Upper lobe of left lung (tissue), 6 donors: Measurements from ENCODE around the gene SDK1. TPM values are rescaled to one million over a fixed set of nuclear protein-coding genes. Genes with fewer than 3 reads are reported as not detected.
"Not testable (repeated sequence)": the region's sequence is repeated elsewhere in the genome, so short reads cannot be mapped to it uniquely, and the experiment has no call there.

Experiments used
- ATAC-seq, 2 donors: fragments of 200-7000 bp; cut with Tn5 transposase; one replicate each; pipeline ENCODE4 v1.9.1; 2022; ENCODE audit warnings: mild to moderate bottlenecking in 2 of 2, moderate library complexity in 2 of 2; ENCODE audit not compliant: low FRiP score in 2 of 2
- DNase-seq, 2 donors: peaks; one replicate each; pipeline ENCODE4 v3.0.0-alpha.2; 2019 to 2020
- H3K27ac ChIP-seq, 4 donors: fragments of 200-600 bp; sonication (generic); one replicate each; pipeline ENCODE4 v1.5.1; 2016 to 2019
- H3K27me3 ChIP-seq, 4 donors: fragments of 200-600 bp; sonication (generic); one replicate each; pipeline ENCODE4 v1.5.1; 2017 to 2019
- H3K36me3 ChIP-seq, 4 donors: fragments of 200-600 bp; sonication (generic); one replicate each; pipeline ENCODE4 v1.5.1; 2016 to 2019
- H3K4me1 ChIP-seq, 4 donors: fragments of 200-600 bp; sonication (generic); one replicate each; pipeline ENCODE4 v1.5.1; 2018 to 2019
- H3K4me3 ChIP-seq, 4 donors: fragments of 200-600 bp; sonication (generic); one replicate each; pipeline ENCODE4 v1.5.1; 2017 to 2019; ENCODE audit warnings: mild to moderate bottlenecking in 2 of 4, moderate library complexity in 1 of 4
- H3K9me3 ChIP-seq, 4 donors: fragments of 200-600 bp; sonication (generic); one replicate each; pipeline ENCODE4 v1.5.1; 2018 to 2019
- CTCF ChIP-seq, 6 experiments: fragments of 450-650 bp in 4 of 6; fragments of 200-600 bp in 2 of 6; sonication (generic) in 2 of 6; IDR thresholded peaks; one replicate each; pipeline ENCODE4 v1.5.1; 2016 to 2019; ENCODE audit warnings: antibody characterized with exemption in 6 of 6
- EP300 ChIP-seq, 4 donors: sonication (generic); formaldehyde crosslinking; IDR thresholded peaks; one replicate each; pipeline ENCODE4 v1.5.1; 2017; ENCODE audit warnings: antibody characterized with exemption in 4 of 4, control low read depth in 2 of 4
- POLR2A ChIP-seq, 4 donors: fragments of 450-650 bp; IDR thresholded peaks; one replicate each; pipeline ENCODE4 v1.5.1; 2016 to 2017; ENCODE audit warnings: antibody characterized with exemption in 4 of 4, mild to moderate bottlenecking in 2 of 4
- POLR2AphosphoS5 ChIP-seq, 2 donors: sonication (generic); formaldehyde crosslinking; IDR thresholded peaks; one replicate each; pipeline ENCODE4 v1.5.1; 2017; ENCODE audit warnings: antibody characterized with exemption in 2 of 2
- WGBS, 2 donors: methylation state at CpG; one replicate each; pipeline ENCODE4 v1.1.5; 2017 to 2018; 5-methylcytosine and 5-hydroxymethylcytosine counted together
- total RNA-seq, 6 donors: library from RNA; depleted of rRNA in 4 of 6; stranded (reverse); fragments of >200 nt in 4 of 6; gene quantifications; one replicate each; pipeline versions ENCODE4 v1.1.0 to v1.2.1, GENCODE V29; 2016 to 2021
- donor health status: DM: no; HTN: no; CAD: no; lungs with moderate emphysema.
- donor health status: DM: no; HTN: yes; CAD: no; lungs with severe emphysema.

Gene SDK1
- total RNA-seq, 6 donors from 2014 or later = 9.3 to 90.1 (median 11.8) TPM

GRCh38 chr7:3931843-3932242 lies 630.8 kb downstream of the SDK1 start:
- H3K36me3 ChIP-seq = no peaks in the 10 kb centered on the region
- H3K9me3 ChIP-seq = peaks cover 0 to 5% (median 0%) of the 10 kb centered on the region in 4 donors
- H3K4me1 ChIP-seq = no peaks in the 10 kb centered on the region
- DNase-seq (no peak), ATAC-seq (no peak)
- WGBS, 2 donors = 56 to 62% methylated on average over 3 of the region's 3 CpGs
- no peak overlapping the region for H3K27ac ChIP-seq
- TF ChIP-seq EP300 (IDR thresholded peaks at IDR 0.05) (no peak), CTCF (IDR thresholded peaks at IDR 0.05) (no peak), POLR2AphosphoS5 (IDR thresholded peaks at IDR 0.05) (no peak), POLR2A (IDR thresholded peaks at IDR 0.05) (no peak)
- no peaks in the 10 kb centered on the region for H3K27me3 ChIP-seq
- H3K4me3 ChIP-seq = no peak overlapping the region

- Histone ChIP-seq H3K27ac (no peak overlapping the region), H3K27me3 (no peaks in the 10 kb centered on the region), H3K9me3 (peaks cover 0 to 5% (median 0%) of the 10 kb centered on the region in 4 donors), H3K4me1 (no peaks in the 10 kb centered on the region), H3K36me3 (no peaks in the 10 kb centered on the region), H3K4me3 (no peak overlapping the region)
- ATAC-seq = no peak
- 95 to 96% methylated on average over 8 of the region's 8 CpGs for WGBS, 2 donors
- no peak for DNase-seq
- TF ChIP-seq CTCF (IDR thresholded peaks at IDR 0.05) (no peak), POLR2A (IDR thresholded peaks at IDR 0.05) (no peak), EP300 (IDR thresholded peaks at IDR 0.05) (no peak), POLR2AphosphoS5 (IDR thresholded peaks at IDR 0.05) (no peak)
These were observed 636.1 kb downstream of the SDK1 start for GRCh38 chr7:3937146-3937545.

GRCh38 chr7:3937605-3938004 lies 636.6 kb downstream of the SDK1 start:
- no peak overlapping the region for H3K4me3 ChIP-seq
- no peaks in the 10 kb centered on the region for H3K27me3 ChIP-seq
- DNase-seq = peak in 1 of 2 donors; percentile 39
- H3K36me3 ChIP-seq = no peaks in the 10 kb centered on the region
- peaks cover 0 to 5% (median 0%) of the 10 kb centered on the region in 4 donors for H3K9me3 ChIP-seq
- H3K4me1 ChIP-seq = no peaks in the 10 kb centered on the region
- H3K27ac ChIP-seq = no peak overlapping the region
- ATAC-seq = no peak
- TF ChIP-seq POLR2A (IDR thresholded peaks at IDR 0.05) (no peak), EP300 (IDR thresholded peaks at IDR 0.05) (no peak), CTCF (IDR thresholded peaks at IDR 0.05) (no peak), POLR2AphosphoS5 (IDR thresholded peaks at IDR 0.05) (no peak)
- WGBS, 2 donors = 86 to 87% methylated on average over 14 of the region's 14 CpGs

- not testable (repeated sequence) for ATAC-seq, H3K4me3 ChIP-seq, H3K4me1 ChIP-seq, H3K36me3 ChIP-seq, H3K27me3 ChIP-seq, H3K9me3 ChIP-seq, DNase-seq
- peak overlapping the region in 1 of 4 donors; percentile 30 for H3K27ac ChIP-seq
- 91 to 96% methylated on average over 12 of the region's 12 CpGs for WGBS, 2 donors
These were observed 640.7 kb downstream of the SDK1 start for GRCh38 chr7:3941706-3942105.

GRCh38 chr7:3942276-3942675 lies 641.2 kb downstream of the SDK1 start:
- DNase-seq = no peak
- Histone ChIP-seq H3K4me3 (no peak overlapping the region), H3K27me3 (no peaks in the 10 kb centered on the region), H3K4me1 (peaks cover 0 to 5% (median 0%) of the 10 kb centered on the region in 4 donors), H3K9me3 (peaks cover 0 to 6% (median 2%) of the 10 kb centered on the region in 4 donors), H3K36me3 (no peaks in the 10 kb centered on the region), H3K27ac (peak overlapping the region; percentile 45 to 72 (median 58))
- TF ChIP-seq EP300 (IDR thresholded peaks at IDR 0.05) = no peak
- no peak for TF ChIP-seq POLR2A (IDR thresholded peaks at IDR 0.05)
- no peak for TF ChIP-seq CTCF (IDR thresholded peaks at IDR 0.05)
- no peak for TF ChIP-seq POLR2AphosphoS5 (IDR thresholded peaks at IDR 0.05)
- 57 to 66% methylated on average over 4 of the region's 4 CpGs for WGBS, 2 donors
- no peak for ATAC-seq
